ENCODE results near the gene TAOK3.
A peak's percentile ranks its signal among the peaks of the same experiment; 100 is the strongest.
"Not testable (repeated sequence)": the region's sequence is repeated elsewhere in the genome, so short reads cannot be mapped to it uniquely, and the experiment has no call there.

TAOK3 gene

DNA sequence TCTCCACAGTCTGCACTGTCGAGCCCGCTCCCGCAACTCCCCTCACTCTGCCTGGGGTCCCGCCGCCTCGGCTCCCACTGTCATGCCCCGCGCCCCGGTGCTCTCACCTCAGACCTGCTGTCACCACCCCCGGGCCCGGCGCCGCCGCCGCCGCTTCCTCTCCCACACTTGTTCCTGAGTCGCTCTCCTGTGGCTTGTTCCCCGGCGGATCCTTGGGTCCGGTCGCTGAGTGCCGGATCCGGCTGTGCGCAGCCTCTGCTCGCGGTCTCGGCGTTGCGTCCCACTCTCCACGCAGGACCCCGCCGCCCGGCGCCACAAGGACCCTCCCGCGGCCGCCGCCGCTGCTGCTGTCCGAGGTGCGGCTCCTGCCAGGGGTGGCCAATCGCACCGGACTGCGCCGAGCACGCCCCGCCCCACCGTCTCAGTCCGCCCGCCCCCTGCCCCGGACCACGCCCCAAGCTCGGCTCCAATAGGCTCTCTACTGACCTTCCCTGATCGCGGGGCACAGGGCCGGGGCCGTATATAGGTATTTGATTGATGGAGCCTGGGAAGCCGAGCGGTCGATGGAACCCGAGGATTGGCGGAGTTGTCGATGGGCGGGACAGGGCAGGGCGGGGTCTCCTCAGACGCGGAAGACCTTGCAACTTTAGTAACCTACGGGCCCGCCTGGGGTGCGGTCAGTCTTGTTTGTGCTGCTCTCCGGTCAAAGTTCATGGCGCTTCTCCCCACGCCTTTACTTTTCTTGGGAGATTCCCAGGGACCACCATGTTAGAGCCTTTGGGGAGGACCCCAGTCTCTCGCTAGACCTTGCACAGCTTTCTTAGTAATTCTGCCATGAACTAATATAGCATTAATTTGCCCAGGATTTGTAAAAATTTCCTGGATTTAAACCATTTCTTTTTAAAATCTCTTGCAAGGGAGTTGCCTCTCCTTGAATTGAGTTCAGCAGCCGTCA, at the start of gene TAOK3:
Gene TAOK3, minus strand, starts transcription at position 367 of the 955 bp plus-strand sequence. CDS start 117,340 bp downstream, outside the sequence.
- FAIRE-seq (peak; percentile 53), DNase-seq (ENCODE audit: low spot score) (peak; percentile 96)

DNA sequence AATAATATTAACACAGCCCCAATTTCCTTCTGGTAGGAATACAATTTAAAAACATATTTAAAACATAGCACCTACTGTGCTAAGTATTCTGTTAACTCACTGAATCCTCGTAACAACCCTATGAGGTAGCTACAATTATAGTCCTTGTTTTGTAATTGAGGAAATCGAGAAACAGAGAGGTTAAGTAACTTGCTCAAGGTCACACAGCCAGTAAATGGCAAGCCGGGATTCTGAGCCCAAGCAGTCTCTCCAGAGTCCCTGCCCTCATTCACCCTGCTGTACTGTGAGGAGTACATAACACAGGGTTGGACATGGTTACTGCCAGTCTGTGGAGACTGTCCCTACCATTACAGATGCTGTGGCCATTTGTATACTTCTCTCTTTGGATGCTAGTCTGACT, 48.0 kb upstream of the TAOK3 start:
- FAIRE-seq (no peak), DNase-seq (ENCODE audit: low spot score) (no peak)

DNA sequence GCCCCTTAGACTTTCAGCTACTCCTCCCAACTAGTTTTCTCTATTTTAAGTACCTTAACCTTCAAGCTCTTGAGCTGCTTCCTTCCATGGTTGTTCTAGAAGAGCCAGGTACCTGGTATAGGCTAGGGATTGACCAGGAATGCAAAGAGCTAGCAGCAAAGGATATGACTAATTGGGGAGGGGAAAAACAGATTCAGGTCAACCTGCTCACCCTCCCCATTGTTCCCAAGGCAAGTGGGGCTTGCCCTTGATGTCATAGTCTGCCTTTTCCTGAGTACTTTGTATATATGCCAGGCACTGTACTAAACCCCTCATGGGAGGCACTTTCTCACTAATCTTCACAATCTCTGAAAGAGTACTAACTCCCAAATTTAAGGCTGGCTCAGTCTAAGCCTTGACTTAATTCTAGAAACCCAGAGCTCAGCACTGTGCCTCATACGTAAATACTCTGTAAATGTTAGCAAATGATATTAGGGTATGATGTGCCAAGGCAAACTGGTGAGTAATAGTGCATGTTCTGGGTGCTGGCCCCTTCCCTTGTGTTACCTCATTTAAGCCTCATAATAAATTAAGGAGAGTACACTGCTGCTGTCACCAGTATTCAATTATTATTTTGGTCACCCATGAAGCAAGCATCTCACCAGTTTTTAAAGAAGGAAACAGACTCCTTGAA, 45.8 kb upstream of the TAOK3 start:
- no peak for DNase-seq (ENCODE audit: low spot score)
- FAIRE-seq = no peak

DNA sequence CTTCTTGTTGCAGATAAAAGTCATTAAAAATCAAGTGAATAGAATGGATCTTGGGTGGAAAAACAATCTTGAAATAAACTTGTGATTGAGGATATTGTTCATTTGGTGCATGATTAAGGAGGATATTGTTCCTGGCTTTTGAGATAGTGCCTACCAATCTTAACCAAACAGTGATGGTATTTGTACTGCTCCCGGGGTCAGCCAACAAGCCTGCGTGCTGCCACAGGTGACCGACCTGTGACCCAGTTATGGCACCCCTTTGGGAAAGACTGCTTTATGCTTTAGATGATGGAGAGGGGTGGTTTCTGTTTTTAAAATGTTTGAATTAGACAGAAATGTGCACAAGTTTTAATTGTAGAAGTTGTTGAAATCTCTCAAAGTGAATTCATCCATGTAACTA, 45.2 kb upstream of the TAOK3 start:
- FAIRE-seq (no peak), DNase-seq (ENCODE audit: low spot score) (no peak)

DNA sequence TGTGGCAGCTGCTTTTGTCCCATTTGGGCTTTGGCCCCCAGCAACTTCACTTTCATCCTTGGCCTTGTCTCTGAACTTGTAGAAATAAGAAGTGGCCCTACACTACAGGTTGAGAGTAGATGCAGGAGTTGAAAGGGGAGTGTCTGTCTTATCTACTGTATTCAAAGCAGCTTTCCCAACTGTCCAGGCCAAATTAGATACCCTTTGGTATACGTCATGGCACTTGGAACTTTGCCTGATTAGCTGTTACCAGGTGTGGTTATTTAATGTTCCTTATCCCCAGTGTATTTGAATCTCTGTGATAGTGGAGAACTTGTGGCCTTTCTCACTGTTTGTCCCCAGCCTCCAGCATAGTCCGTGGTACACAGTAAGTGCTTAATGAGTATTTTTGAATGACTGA, 37.1 kb upstream of the TAOK3 start:
- FAIRE-seq (no peak), DNase-seq (ENCODE audit: low spot score) (no peak)

DNA sequence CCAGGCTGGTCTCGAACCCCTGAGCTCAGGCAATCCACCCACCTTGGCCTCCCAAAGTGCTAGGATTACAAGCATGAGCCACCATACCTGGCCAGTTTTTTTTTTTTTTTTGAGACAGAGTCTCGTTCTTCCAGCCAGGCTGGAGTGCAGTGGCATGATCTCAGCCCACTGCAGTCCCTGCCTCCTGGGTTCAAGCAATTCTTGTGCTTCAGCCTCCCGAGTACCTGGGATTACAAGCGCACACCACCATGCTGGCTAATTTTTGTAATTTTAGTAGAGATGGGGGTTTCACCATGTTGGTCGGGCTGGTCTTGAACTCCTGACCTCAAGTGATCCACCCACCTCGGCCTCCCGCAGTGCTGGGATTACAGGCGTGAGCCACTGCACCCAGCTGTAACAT, 35.5 kb upstream of the TAOK3 start:
- not testable (repeated sequence) for FAIRE-seq; DNase-seq (ENCODE audit: low spot score)

DNA sequence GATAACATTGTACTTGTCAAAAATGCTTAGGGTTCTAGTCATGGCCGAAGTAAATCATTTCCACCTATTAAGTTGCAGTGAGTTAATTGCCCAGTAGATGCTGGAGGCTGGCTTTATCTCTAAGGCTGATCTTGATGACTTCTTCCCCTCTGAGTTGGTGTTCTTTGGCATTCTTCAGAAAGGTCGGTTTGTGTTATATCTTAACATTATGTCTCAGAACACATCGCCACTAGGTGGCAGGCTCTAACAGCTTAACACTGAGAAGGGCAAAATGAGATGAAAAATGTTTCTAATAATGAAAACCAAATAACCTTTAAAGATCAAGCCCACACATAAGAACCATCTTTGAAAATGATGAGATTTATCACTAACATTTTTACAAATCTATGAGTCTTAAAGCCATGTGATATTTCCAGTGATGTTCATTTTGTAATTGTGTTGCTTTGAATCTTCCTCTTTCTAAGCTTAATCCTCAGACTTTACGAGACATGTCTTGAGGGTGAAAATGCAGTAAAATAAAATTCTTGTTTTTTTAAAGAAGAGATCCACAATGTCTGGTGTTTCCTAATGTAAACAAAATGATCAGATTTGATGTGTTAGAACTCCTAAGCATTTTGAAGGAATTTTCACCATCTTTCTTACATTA, 32.3 kb upstream of the TAOK3 start:
- FAIRE-seq (peak; percentile 57), DNase-seq (ENCODE audit: low spot score) (peak; percentile 27)

DNA sequence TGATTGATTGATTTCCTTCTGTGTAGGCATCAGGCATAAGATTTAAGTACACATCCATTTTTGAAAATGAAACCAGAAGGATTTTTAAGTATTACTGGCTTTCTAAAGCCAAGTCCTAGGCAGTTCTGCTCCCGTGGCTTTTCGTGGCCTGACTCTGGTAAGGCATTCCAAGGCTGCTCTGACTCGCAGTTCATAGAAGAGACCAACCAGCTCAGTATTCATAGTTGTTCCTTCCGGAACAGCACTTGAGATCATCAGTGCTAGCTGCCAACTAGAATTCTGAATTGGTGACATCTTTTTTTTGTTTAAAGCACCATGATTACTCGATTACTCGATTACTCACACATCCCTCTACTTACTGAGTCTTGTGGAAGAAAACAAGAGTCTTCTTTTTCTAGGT, 29.5 kb upstream of the TAOK3 start:
- FAIRE-seq (no peak), DNase-seq (ENCODE audit: low spot score) (peak; percentile 40)

DNA sequence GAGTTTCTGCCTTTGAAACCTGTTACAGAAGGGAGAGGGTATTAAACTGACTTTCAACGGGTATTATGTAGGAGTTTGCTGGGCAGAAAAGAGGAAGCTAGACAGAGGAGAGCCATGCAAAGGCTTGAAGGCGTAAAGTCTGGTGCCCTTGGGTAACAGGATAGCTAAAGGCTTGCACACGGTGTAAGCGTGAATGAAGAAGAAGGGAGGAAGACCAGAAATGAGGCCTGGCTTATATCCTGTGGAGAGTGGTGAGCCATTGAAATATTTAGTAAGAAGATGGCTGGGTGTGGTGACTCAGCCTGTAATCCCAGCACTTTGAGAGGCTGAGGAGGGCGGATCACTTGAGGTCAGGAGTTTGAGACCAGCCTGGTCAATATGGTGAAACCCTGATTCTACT, 26.2 kb upstream of the TAOK3 start:
- FAIRE-seq = no peak
- no peak for DNase-seq (ENCODE audit: low spot score)

DNA sequence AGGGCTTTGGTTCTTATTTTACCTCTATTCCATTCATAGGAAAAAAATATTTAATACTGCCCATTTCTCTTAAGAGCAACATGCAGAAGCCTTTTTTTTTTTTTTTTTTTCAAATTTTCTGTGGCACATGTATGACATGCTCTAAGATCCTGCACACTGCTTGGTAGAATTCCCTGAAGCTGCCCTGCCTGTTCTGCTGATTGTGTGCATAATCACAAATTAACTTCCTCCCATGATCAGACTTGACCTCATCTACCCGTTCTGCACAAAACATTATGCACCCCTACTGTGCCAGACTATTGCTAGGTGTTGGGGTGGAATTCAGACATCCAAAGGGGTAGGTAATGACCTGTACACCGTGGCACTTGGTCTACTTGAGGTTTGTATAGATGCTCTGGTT, 25.8 kb upstream of the TAOK3 start:
- FAIRE-seq = no peak

DNA sequence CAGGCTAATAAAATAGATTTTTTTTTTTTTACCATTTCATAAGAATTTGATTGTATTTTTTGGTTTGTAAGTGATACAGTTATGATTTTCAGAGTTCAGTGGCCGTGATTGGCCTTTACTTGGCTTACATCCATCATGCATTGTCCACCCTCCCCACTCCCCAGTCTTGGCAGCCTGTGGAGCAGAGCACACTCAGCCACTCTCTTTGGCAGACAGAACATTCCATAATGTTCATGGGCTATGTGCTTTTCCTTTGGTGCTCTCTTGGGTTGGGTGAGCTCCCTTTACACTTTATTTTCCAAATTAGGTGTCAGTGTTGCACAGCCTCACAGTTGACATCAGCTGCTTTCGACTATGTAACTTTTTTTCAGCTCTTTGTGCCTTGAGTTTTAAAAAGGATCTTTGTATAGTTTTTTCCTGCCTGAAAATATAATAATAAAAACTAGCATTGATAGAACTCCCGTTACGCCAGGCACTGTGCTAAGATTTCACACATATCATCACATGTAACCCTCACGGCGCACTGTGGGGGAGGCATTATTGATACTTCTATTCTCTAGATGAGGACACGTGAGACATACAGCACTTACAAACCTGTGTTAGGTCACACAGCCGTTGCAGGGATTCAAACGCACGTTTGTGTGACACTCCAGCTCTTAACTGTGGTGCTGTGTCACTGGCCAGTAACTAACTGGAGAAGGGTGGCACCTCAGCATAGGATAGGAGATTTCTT, 25.2 kb upstream of the TAOK3 start:
- DNase-seq (ENCODE audit: low spot score) (no peak), FAIRE-seq (no peak)

More for the DNA sequence above, 25.8 kb upstream of the TAOK3 start:
- no peak for DNase-seq (ENCODE audit: low spot score)

DNA sequence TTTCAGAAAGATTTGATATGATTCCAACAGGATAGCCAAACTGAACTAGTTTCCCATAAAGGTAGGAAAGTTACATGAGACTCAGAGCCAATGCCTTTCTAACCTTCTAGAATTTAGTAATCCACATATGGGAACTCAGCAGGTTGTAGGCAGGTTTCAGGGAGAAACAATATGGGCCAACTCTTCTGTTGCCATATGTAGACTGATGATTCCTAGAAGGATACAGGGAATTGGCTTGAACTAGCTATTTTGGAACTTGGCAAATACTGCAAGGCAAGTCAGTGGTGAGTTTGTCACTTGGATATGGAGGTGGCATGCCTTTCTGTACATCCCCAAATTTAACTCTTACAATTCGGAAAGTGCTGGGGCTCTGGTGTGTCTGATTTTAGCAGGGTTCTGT, 19.1 kb upstream of the TAOK3 start:
- DNase-seq (ENCODE audit: low spot score) = no peak
- no peak for FAIRE-seq

DNA sequence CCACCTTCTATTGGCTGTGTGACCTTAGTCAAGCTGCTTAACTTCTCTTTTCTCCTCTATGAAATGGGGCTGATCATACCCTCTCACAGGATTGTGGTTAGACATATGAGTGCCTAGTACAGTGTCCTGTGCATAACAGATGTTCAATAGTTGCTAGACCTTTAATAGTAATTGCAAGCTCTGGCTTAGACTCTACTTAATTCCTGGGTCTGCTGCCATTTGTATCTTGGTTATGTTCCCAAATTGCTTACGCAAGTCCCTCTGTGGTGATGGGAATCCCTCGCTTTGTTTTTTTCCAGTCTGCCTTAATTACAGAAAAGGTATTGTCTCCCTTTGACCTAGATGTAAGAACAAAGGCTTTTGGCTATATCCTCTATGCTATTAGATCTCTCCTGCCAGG, 18.7 kb upstream of the TAOK3 start:
- FAIRE-seq (no peak), DNase-seq (ENCODE audit: low spot score) (no peak)

DNA sequence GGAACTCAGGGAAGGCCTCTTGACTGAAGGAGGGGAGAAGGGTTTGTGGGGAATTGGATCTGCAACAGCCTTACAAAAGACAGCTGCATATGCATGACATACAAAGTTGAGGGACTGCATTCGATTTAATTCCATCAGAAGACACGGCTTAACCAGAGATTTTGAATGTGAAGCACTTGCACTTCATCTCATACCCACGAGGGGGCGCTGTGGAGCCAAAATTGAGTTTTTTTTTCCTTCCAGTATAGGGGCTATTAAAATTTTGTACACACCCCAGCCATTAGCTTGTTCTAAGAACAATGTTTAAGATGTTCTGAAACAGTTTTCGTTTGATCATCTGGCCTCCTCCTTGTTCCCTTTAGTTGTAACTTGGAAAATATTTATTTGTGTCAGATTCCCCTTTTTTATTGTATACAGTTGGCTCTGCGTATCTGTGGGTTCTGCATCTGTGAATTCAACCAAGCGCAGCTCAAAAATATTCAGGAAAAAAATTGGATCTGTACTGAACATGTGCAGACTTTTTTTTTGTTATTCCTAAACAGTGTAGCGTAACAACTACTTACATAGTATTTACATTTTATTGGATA, 5.3 kb upstream of the TAOK3 start:
- peak; percentile 53 for FAIRE-seq
- peak; percentile 33 for DNase-seq (ENCODE audit: low spot score)

DNA sequence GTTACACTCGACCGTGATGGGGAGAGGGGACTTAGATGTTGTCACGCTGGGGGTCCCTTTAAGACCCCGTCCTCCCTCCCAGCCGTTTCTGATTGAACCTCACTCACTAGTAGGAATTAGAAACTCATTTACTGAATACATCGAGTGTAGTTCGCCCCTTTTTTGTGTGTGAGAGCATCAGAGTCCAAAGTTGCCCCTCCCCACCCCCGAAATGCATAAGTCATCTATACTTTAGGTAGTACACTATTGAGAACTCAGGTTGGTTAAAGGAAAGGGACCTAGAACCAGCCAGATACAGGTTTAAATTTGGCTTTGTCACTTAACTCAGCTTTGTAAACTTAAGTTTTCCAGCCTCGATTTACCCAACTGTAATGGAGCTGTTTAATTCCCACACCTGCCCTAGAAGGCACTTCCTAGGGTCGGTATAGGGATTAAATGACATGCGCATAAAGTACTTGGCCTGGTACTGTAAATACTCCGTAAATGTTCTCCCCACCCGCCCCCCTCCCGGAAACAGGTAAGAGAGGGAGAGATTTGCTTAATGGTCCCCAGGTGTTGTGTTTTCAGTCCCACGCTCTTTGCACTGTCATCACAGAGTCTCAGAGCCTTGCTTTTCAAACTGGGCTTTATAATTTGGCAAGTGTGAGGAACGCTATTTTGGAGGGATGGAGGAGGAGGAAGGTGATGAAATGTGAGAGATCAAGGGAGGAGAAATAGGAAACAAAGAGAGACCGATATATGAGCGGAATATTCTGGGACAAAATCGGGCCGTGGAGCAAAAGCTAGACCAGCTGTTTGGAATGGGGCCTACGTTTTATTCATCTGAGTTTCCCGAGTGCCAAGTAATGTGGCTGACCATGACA, 4.5 kb upstream of the TAOK3 start:
- DNase-seq (ENCODE audit: low spot score) (no peak), FAIRE-seq (no peak)

DNA sequence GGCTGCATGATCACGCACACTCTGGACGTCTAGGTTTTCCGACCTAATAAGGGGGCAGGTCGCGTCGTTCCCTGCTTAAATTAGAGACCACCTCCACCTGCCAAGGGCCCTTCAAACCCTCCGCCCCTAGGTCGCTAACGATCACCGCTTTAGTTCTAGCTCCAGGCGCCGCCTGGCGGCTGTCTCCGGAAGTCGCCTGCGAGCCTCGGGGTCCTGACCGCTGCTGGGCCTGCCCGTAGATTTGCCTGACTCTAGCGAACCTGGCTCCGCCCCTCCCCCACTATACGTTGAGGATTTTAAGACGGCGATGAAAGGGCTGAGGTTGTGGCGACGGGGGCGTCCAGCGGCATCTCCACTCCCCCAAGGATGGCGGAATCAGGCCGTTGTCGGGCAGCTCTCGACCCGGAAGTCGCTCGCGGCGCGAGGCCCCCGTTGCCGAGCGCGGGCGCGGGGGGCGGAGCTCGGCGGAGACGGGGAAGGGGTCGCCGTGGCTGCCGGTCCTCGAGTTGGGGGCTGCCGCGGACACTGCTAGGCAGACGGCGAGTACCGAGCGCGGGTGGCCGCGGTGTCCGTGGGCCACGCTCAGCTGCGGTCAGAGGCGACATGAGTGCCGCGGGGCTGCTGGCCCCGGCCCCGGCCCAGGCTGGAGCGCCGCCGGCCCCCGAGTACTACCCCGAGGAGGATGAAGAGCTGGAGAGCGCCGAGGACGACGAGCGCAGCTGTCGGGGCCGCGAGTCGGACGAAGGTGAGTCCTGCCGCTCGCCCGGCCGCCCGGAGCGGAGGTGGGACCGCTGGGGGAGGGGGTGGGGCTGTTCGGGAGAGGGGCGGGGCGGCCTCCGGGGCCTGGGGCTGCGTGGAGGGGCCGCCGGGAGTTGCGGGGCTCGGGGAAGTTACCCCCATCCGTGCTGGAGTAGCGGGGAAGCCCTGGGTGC, 3.6 kb upstream of the TAOK3 start, which contains the start of gene SUDS3:
Gene SUDS3, plus strand, starts transcription at position 467 of the 932 bp plus-strand sequence. Its CDS starts 137 bp downstream, at position 604.
- DNase-seq (ENCODE audit: low spot score) = peak; percentile 55

DNA sequence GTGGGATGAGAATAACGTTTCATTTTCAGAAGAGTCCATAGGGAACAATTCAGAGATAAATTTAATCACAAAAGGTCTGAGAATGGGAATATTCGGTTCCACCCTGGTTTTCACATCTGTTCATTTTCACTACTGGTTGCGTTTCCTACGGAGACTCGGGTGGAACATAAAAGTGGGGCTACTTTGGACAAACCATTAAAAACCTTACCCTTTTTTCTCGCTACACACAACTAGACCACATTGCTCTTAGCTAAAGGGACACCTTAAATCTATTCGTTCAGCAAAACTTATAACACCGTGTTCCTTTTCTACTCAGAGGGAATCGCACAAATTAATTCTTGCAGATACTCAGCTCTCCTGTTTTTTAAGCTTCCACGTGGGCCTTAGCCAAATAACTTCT, 2.6 kb upstream of the TAOK3 start:
- DNase-seq (ENCODE audit: low spot score) (no peak), FAIRE-seq (no peak)

More for the DNA sequence above, 3.6 kb upstream of the TAOK3 start, which contains the start of gene SUDS3:
- no peak for FAIRE-seq

DNA sequence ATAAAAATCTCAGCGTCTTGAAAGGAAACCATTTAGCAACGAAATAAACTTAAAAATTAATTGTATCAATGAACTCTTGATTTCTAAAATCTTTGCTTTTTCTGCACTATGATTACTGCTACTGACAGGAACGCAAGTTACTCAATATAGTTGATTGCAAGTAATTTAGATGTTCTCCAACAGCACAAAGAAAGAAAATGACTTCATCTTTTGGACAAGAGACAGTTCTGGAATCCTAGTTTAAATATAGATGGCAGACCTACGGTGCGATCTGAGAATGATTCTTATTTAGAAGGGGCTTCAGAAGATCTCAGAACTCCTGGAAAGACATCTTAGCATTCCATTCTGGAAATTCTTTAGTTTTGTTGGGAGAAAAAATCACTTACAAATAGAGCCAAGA, 2.2 kb upstream of the TAOK3 start:
- DNase-seq (ENCODE audit: low spot score) = no peak
- FAIRE-seq = no peak

Measured in RCC 7860 (cell line).